ENCODE measurements around the gene GPATCH4. TPM values are rescaled to one million over a fixed set of nuclear protein-coding genes. Genes with fewer than 3 reads are reported as not detected.

The GPATCH4 gene
- 19.8 and 22.2 TPM in 2 replicates for total RNA-seq

GRCh38 chr1:156601122-156601830 is at the start of gene GPATCH4:
Gene GPATCH4, minus strand, starts transcription at chr1:156601479.

GRCh38 chr1:156641761-156642264 is 40.5 kb upstream of the GPATCH4 start, which contains the start of gene BCAN:
Gene BCAN, plus strand, starts transcription at chr1:156642117. Its CDS starts 3,938 bp downstream, at chr1:156646055.

GRCh38 chr1:156618853-156619581 is 17.7 kb upstream of the GPATCH4 start, which contains the start of gene HAPLN2:
Gene HAPLN2, plus strand, starts transcription at chr1:156619415. Its CDS starts 4,076 bp downstream, at chr1:156623491.

GRCh38 chr1:156591432-156592157 is 9.7 kb downstream of the GPATCH4 start, which contains the start of gene NAXE:
Gene NAXE, plus strand, starts transcription at chr1:156591776. Its CDS starts 29 bp downstream, at chr1:156591805.

GRCh38 chr1:156579472-156579871 is 21.8 kb downstream of the GPATCH4 start, which contains the start of gene TTC24:
Gene TTC24, plus strand, starts transcription at chr1:156579723. Its CDS starts 1,642 bp downstream, at chr1:156581365.

GRCh38 chr1:156571919-156572662 is 29.2 kb downstream of the GPATCH4 start, which contains the start of gene IQGAP3:
Gene IQGAP3, minus strand, starts transcription at chr1:156572565. Its CDS starts 36 bp downstream, at chr1:156572529.

Other genes with a start within 250 kb of the GPATCH4 start
- gene RHBG, start 232.3 kb downstream of the GPATCH4 start, total RNA-seq = not detected in 2 replicates
- 4.2 and 6.7 TPM in 2 replicates for gene MEF2D, start 100.7 kb downstream of the GPATCH4 start, total RNA-seq
- 8.9 and 16.7 TPM in 2 replicates for gene IQGAP3, start 28.9 kb downstream of the GPATCH4 start, total RNA-seq
- not detected in 2 replicates for gene TTC24, start 21.8 kb downstream of the GPATCH4 start, total RNA-seq
- 69.4 and 102 TPM in 2 replicates for gene NAXE, start 9.7 kb downstream of the GPATCH4 start, total RNA-seq
- gene HAPLN2, start 17.9 kb upstream of the GPATCH4 start, total RNA-seq = not detected in 2 replicates
- gene BCAN, start 40.6 kb upstream of the GPATCH4 start, total RNA-seq = not detected in 2 replicates
- 127 and 255 TPM in 2 replicates for gene NES, start 75.9 kb upstream of the GPATCH4 start, total RNA-seq
- gene CRABP2, start 104.1 kb upstream of the GPATCH4 start, total RNA-seq = 0.09 TPM in 2 replicates
- gene METTL25B, start 127.0 kb upstream of the GPATCH4 start, total RNA-seq = 5.8 and 9.7 TPM in 2 replicates
- 8.2 and 8.6 TPM in 2 replicates for gene ISG20L2, start 127.3 kb upstream of the GPATCH4 start, total RNA-seq
- 60.2 and 62.1 TPM in 2 replicates for gene MRPL24, start 139.6 kb upstream of the GPATCH4 start, total RNA-seq
- gene HDGF, start 150.2 kb upstream of the GPATCH4 start, total RNA-seq = 171 and 213 TPM in 2 replicates
- gene PRCC, start 166.1 kb upstream of the GPATCH4 start, total RNA-seq = 12.5 and 14.5 TPM in 2 replicates
- gene SH2D2A, start 215.4 kb upstream of the GPATCH4 start, total RNA-seq = 0.09 and 0.19 TPM in 2 replicates